Spleen (tissue), 11 donors: ENCODE measurements around the gene DHDDS. TPM values are rescaled to one million over a fixed set of nuclear protein-coding genes. Genes with fewer than 3 reads are reported as not detected.

Experiments used
- DNase-seq: peaks from one replicate; pipeline ENCODE4 v3.0.0-alpha.2; 2020
- H3K27ac ChIP-seq, 8 donors: fragments of 200-600 bp; sonication (generic) in 7 of 8; 1 replicate in 4 of 8; 2 replicates in 4 of 8; pipeline versions ENCODE4 v1.5.0 to v1.8.0; 2016 to 2021; ENCODE audit warnings: inconsistent platforms in 4 of 8, mild to moderate bottlenecking in 4 of 8, moderate library complexity in 1 of 8
- H3K27me3 ChIP-seq, 7 donors: fragments of 200-600 bp; sonication (generic) in 6 of 7; replicated peaks in 1 of 7; 1 replicate in 4 of 7; 2 replicates in 3 of 7; pipeline versions ENCODE4 v1.5.0 to v1.8.0; 2016 to 2021; ENCODE audit warnings: inconsistent platforms in 3 of 7, mild to moderate bottlenecking in 1 of 7
- H3K36me3 ChIP-seq, 6 donors: fragments of 200-600 bp; sonication (generic) in 5 of 6; 1 replicate in 4 of 6; 2 replicates in 2 of 6; pipeline versions ENCODE4 v1.5.0 to v1.8.0; 2016 to 2021; ENCODE audit warnings: inconsistent platforms in 2 of 6
- H3K4me1 ChIP-seq, 6 donors: fragments of 200-600 bp; sonication (generic) in 5 of 6; 1 replicate in 3 of 6; 2 replicates in 3 of 6; pipeline versions ENCODE4 v1.5.0 to v1.8.0; 2016 to 2021; ENCODE audit warnings: inconsistent platforms in 3 of 6
- H3K4me3 ChIP-seq, 8 donors: fragments of 200-600 bp; sonication (generic) in 7 of 8; 1 replicate in 4 of 8; 2 replicates in 4 of 8; pipeline versions ENCODE4 v1.5.0 to v1.8.0; 2016 to 2021; ENCODE audit warnings: inconsistent platforms in 4 of 8, mild to moderate bottlenecking in 4 of 8, moderate library complexity in 2 of 8
- H3K9me3 ChIP-seq, 8 donors: fragments of 200-600 bp; sonication (generic) in 7 of 8; 1 replicate in 4 of 8; 2 replicates in 4 of 8; pipeline versions ENCODE4 v1.5.0 to v1.8.0; 2016 to 2021; ENCODE audit warnings: inconsistent platforms in 4 of 8
- CTCF ChIP-seq, 11 experiments: fragments of 200-600 bp in 7 of 11; fragments of 450-650 bp in 4 of 11; sonication (generic) in 4 of 11; IDR thresholded peaks in 8 of 11; conservative IDR thresholded peaks in 3 of 11; 1 replicate in 7 of 11; 2 replicates in 4 of 11; pipeline versions ENCODE4 v1.4.0 to v1.8.0; 2016 to 2021; ENCODE audit warnings: antibody characterized with exemption in 11 of 11, inconsistent platforms in 4 of 11, mild to moderate bottlenecking in 1 of 11
- POLR2A ChIP-seq, 3 donors: fragments of 450-650 bp; IDR thresholded peaks; one replicate each; pipeline ENCODE4 v1.5.1; 2017; ENCODE audit warnings: antibody characterized with exemption in 3 of 3, mild to moderate bottlenecking in 1 of 3
- POLR2AphosphoS5 ChIP-seq, 3 donors: sonication (generic); formaldehyde crosslinking; IDR thresholded peaks; one replicate each; pipeline ENCODE4 v1.5.1; 2017; ENCODE audit warnings: antibody characterized with exemption in 3 of 3
- WGBS, 5 donors: extraction: QIAGEN DNeasy Blood & Tissue Kit in 3 of 5; methylation state at CpG; one replicate each; pipeline versions ENCODE4 v1.1.5 to v1.1.7; 2013 to 2018; 5-methylcytosine and 5-hydroxymethylcytosine counted together
- intact Hi-C: fragments of 100-400 bp; cut with DNase I; formaldehyde crosslinking; loops from one replicate; pipeline ENCODE4 v1.15.0; 2023; ENCODE audit warnings: low total_unique reads
- polyA plus RNA-seq, 3 donors: library from polyadenylated mRNA; stranded (reverse); fragments of 200-250 nt; gene quantifications; one replicate each; pipeline ENCODE4 v1.2.1, GENCODE V29; 2013
- total RNA-seq, 7 donors: library from RNA; depleted of rRNA in 3 of 7; stranded (reverse); fragments of >200 nt in 3 of 7; fragmentation: NEBNext Ultra II Directional in 4 of 7; extraction: Animal tissue kit (Norgen Biotek cat#: 25700) in 4 of 7; gene quantifications; one replicate each; pipeline versions ENCODE4 v1.1.0 to v1.2.1, GENCODE V29; 2016 to 2021
- donor health status: healthy with polysubstance abuse.
- donor health status: DM: no; HTN: no; CAD: no; lungs with moderate emphysema.
- donor health status: DM: no; HTN: no; CAD: no.
- donor health status: Bipolar disorder and iron deficiency.
- donor health status: healthy.
- donor health status: DM: no; HTN: no; CAD: no.
- donor health status: DM: yes; HTN: yes; CAD: no.

Gene DHDDS
- total and polyA plus RNA-seq, 10 donors, result 11.1 to 48.8 (median 32.4) TPM

- Histone ChIP-seq H3K9me3 (no peaks in the 10 kb centered on the region), H3K4me1 (no peaks in the 10 kb centered on the region), H3K27ac (no peak overlapping the region), H3K36me3 (no peaks in the 10 kb centered on the region), H3K27me3 (peaks cover 0 to 6% (median 0%) of the 10 kb centered on the region in 7 donors), H3K4me3 (no peak overlapping the region)
- WGBS, 5 donors, result 76 to 86% (median 82%) methylated on average over 8 of the region's 8 CpGs
- no peak for TF ChIP-seq CTCF (IDR thresholded peaks at IDR 0.05 in 8 of 11, conservative IDR thresholded peaks at IDR 0.05 in 3 of 11)
- no peak for TF ChIP-seq POLR2AphosphoS5 (IDR thresholded peaks at IDR 0.05)
- no peak for TF ChIP-seq POLR2A (IDR thresholded peaks at IDR 0.05)
- DNase-seq, result no peak
- intact Hi-C loops, result no loop called here
Measured at GRCh38 chr1:26395754-26396153, 36.4 kb upstream of the DHDDS start.

- WGBS, 5 donors, result 66 to 86% (median 79%) methylated on average over 3 of the region's 3 CpGs
- DNase-seq, result no peak
- no peak overlapping the region for H3K27ac ChIP-seq
- no peak overlapping the region for H3K4me3 ChIP-seq
- intact Hi-C loops, result no loop called here
- H3K27me3 ChIP-seq, result peaks cover 0 to 37% (median 0%) of the 10 kb centered on the region in 7 donors
- no peaks in the 10 kb centered on the region for H3K9me3 ChIP-seq
- no peaks in the 10 kb centered on the region for H3K4me1 ChIP-seq
- no peaks in the 10 kb centered on the region for H3K36me3 ChIP-seq
- TF ChIP-seq POLR2A (IDR thresholded peaks at IDR 0.05) (no peak), CTCF (IDR thresholded peaks at IDR 0.05 in 8 of 11, conservative IDR thresholded peaks at IDR 0.05 in 3 of 11) (no peak), POLR2AphosphoS5 (IDR thresholded peaks at IDR 0.05) (no peak)
Measured at GRCh38 chr1:26399034-26399433, 33.1 kb upstream of the DHDDS start.

GRCh38 chr1:26401891-26402290 is 30.2 kb upstream of the DHDDS start:
- no peak for DNase-seq
- no peaks in the 10 kb centered on the region for H3K9me3 ChIP-seq
- intact Hi-C loops, result no loop called here
- no peaks in the 10 kb centered on the region for H3K36me3 ChIP-seq
- peaks cover 0 to 65% (median 0%) of the 10 kb centered on the region in 7 donors for H3K27me3 ChIP-seq
- no peak overlapping the region for H3K4me3 ChIP-seq
- H3K4me1 ChIP-seq, result no peaks in the 10 kb centered on the region
- 83 to 89% (median 85%) methylated on average over 3 of the region's 3 CpGs for WGBS, 5 donors
- TF ChIP-seq POLR2A (IDR thresholded peaks at IDR 0.05), result no peak
- no peak for TF ChIP-seq CTCF (IDR thresholded peaks at IDR 0.05 in 8 of 11, conservative IDR thresholded peaks at IDR 0.05 in 3 of 11)
- no peak for TF ChIP-seq POLR2AphosphoS5 (IDR thresholded peaks at IDR 0.05)
- no peak overlapping the region for H3K27ac ChIP-seq

GRCh38 chr1:26403656-26404055 is 28.5 kb upstream of the DHDDS start:
- no peak for DNase-seq
- no peaks in the 10 kb centered on the region for H3K9me3 ChIP-seq
- no peak for TF ChIP-seq POLR2AphosphoS5 (IDR thresholded peaks at IDR 0.05)
- TF ChIP-seq POLR2A (IDR thresholded peaks at IDR 0.05), result no peak
- TF ChIP-seq CTCF (IDR thresholded peaks at IDR 0.05 in 8 of 11, conservative IDR thresholded peaks at IDR 0.05 in 3 of 11), result no peak
- H3K36me3 ChIP-seq, result no peaks in the 10 kb centered on the region
- intact Hi-C loops, result no loop called here
- H3K4me1 ChIP-seq, result peaks cover 0 to 3% (median 1%) of the 10 kb centered on the region in 6 donors
- H3K27me3 ChIP-seq, result peaks cover 0 to 80% (median 4%) of the 10 kb centered on the region in 7 donors
- H3K27ac ChIP-seq, result no peak overlapping the region
- H3K4me3 ChIP-seq, result no peak overlapping the region
- WGBS, 5 donors, result 25 to 32% (median 27%) methylated on average over 4 of the region's 4 CpGs
